Muscle layer of duodenum (tissue), 2 donors: ENCODE results near the gene TCF3.
"Not testable (repeated sequence)": the region's sequence is repeated elsewhere in the genome, so short reads cannot be mapped to it uniquely, and the experiment has no call there.

ENCODE experiments used
- H3K27ac ChIP-seq: one replicate; pipeline ENCODE4 v1.7.0; 2013; ENCODE audit warnings: mild to moderate bottlenecking, low read length
- H3K27me3 ChIP-seq: one replicate; pipeline ENCODE4 v1.7.0; 2013; ENCODE audit warnings: low read depth, mild to moderate bottlenecking, control low read depth, low read length
- H3K36me3 ChIP-seq, 2 donors: one replicate each; pipeline ENCODE4 v1.7.0; 2013; ENCODE audit warnings: low read length in 2 of 2, control low read depth in 1 of 2, mild to moderate bottlenecking in 1 of 2; ENCODE audit not compliant: insufficient read depth in 2 of 2, control insufficient read depth in 1 of 2
- H3K4me1 ChIP-seq, 2 donors: one replicate each; pipeline ENCODE4 v1.7.0; 2013; ENCODE audit warnings: low read length in 2 of 2, mild to moderate bottlenecking in 2 of 2, control low read depth in 1 of 2, moderate library complexity in 1 of 2; ENCODE audit not compliant: insufficient read depth in 2 of 2, control insufficient read depth in 1 of 2
- H3K4me3 ChIP-seq, 2 donors: one replicate each; pipeline ENCODE4 v1.7.0; 2013; ENCODE audit warnings: low read length in 2 of 2, low read depth in 1 of 2, mild to moderate bottlenecking in 1 of 2
- H3K9me3 ChIP-seq, 2 donors: one replicate each; pipeline ENCODE4 v1.7.0; 2013; ENCODE audit warnings: low read length in 2 of 2, control low read depth in 1 of 2, mild to moderate bottlenecking in 1 of 2; ENCODE audit not compliant: control insufficient read depth in 1 of 2
- donor health status: healthy.

TCF3 gene

GRCh38 chr19:1671716-1672037, 19.3 kb upstream of the TCF3 start:
- Histone ChIP-seq H3K9me3 (no peaks in the 10 kb centered on the region), H3K4me1 (peaks cover 0 to 26% of the 10 kb centered on the region in 2 donors), H3K4me3 (peak overlapping the region in 1 of 2 donors; percentile 32), H3K27me3 (peaks cover 32% of the 10 kb centered on the region), H3K36me3 (no peaks in the 10 kb centered on the region), H3K27ac (no peak overlapping the region)

GRCh38 chr19:1670747-1671146, 18.3 kb upstream of the TCF3 start:
- peaks cover 0 to 22% of the 10 kb centered on the region in 2 donors for H3K4me1 ChIP-seq
- H3K27ac ChIP-seq, H3K36me3 ChIP-seq, H3K9me3 ChIP-seq, H3K4me3 ChIP-seq: not testable (repeated sequence)
- peaks cover 23% of the 10 kb centered on the region for H3K27me3 ChIP-seq

GRCh38 chr19:1668486-1669270, 16.3 kb upstream of the TCF3 start:
- no peak overlapping the region for H3K27ac ChIP-seq
- no peak overlapping the region for H3K4me3 ChIP-seq
- peaks cover 0 to 19% of the 10 kb centered on the region in 2 donors for H3K4me1 ChIP-seq
- H3K36me3 ChIP-seq = no peaks in the 10 kb centered on the region
- peaks cover 20% of the 10 kb centered on the region for H3K27me3 ChIP-seq
- no peaks in the 10 kb centered on the region for H3K9me3 ChIP-seq

- no peak overlapping the region for H3K4me3 ChIP-seq
- H3K27me3 ChIP-seq = peaks cover 20% of the 10 kb centered on the region
- no peaks in the 10 kb centered on the region for H3K36me3 ChIP-seq
- no peaks in the 10 kb centered on the region for H3K9me3 ChIP-seq
- H3K4me1 ChIP-seq = peaks cover 0 to 19% of the 10 kb centered on the region in 2 donors
- no peak overlapping the region for H3K27ac ChIP-seq
Measured at GRCh38 chr19:1668048-1668485, 15.7 kb upstream of the TCF3 start.

- H3K27me3 ChIP-seq = peaks cover 15% of the 10 kb centered on the region
- no peak overlapping the region for H3K27ac ChIP-seq
- no peaks in the 10 kb centered on the region for H3K9me3 ChIP-seq
- H3K4me3 ChIP-seq = no peak overlapping the region
- H3K4me1 ChIP-seq = peaks cover 0 to 12% of the 10 kb centered on the region in 2 donors
- H3K36me3 ChIP-seq = no peaks in the 10 kb centered on the region
Measured at GRCh38 chr19:1665565-1666047, 13.2 kb upstream of the TCF3 start.

- Histone ChIP-seq H3K4me3 (no peak overlapping the region), H3K36me3 (no peaks in the 10 kb centered on the region), H3K4me1 (peaks cover 0 to 8% of the 10 kb centered on the region in 2 donors), H3K27me3 (peaks cover 10% of the 10 kb centered on the region), H3K9me3 (no peaks in the 10 kb centered on the region), H3K27ac (no peak overlapping the region)
Measured at GRCh38 chr19:1663852-1664251, 11.4 kb upstream of the TCF3 start.

- not testable (repeated sequence) for H3K4me3 ChIP-seq, H3K4me1 ChIP-seq, H3K27me3 ChIP-seq, H3K9me3 ChIP-seq, H3K27ac ChIP-seq, H3K36me3 ChIP-seq
Measured at GRCh38 chr19:1663227-1663626, 10.8 kb upstream of the TCF3 start.

GRCh38 chr19:1661995-1662394, 9.6 kb upstream of the TCF3 start:
- H3K27me3 ChIP-seq = no peaks in the 10 kb centered on the region
- no peaks in the 10 kb centered on the region for H3K9me3 ChIP-seq
- no peaks in the 10 kb centered on the region for H3K36me3 ChIP-seq
- H3K4me3 ChIP-seq = no peak overlapping the region
- H3K4me1 ChIP-seq = no peaks in the 10 kb centered on the region
- H3K27ac ChIP-seq = no peak overlapping the region

- Histone ChIP-seq H3K9me3 (no peaks in the 10 kb centered on the region), H3K27me3 (no peaks in the 10 kb centered on the region), H3K27ac (no peak overlapping the region), H3K4me1 (no peaks in the 10 kb centered on the region), H3K4me3 (no peak overlapping the region), H3K36me3 (no peaks in the 10 kb centered on the region)
Measured at GRCh38 chr19:1659084-1659427, 6.6 kb upstream of the TCF3 start.

GRCh38 chr19:1658150-1659083, 6.0 kb upstream of the TCF3 start:
- no peak overlapping the region for H3K27ac ChIP-seq
- no peak overlapping the region for H3K4me3 ChIP-seq
- no peaks in the 10 kb centered on the region for H3K36me3 ChIP-seq
- no peaks in the 10 kb centered on the region for H3K27me3 ChIP-seq
- H3K4me1 ChIP-seq = no peaks in the 10 kb centered on the region
- no peaks in the 10 kb centered on the region for H3K9me3 ChIP-seq

GRCh38 chr19:1657746-1658145, 5.3 kb upstream of the TCF3 start:
- Histone ChIP-seq H3K9me3 (no peaks in the 10 kb centered on the region), H3K36me3 (no peaks in the 10 kb centered on the region), H3K4me1 (no peaks in the 10 kb centered on the region), H3K27me3 (no peaks in the 10 kb centered on the region), H3K4me3 (no peak overlapping the region), H3K27ac (no peak overlapping the region)
